Stimulated activated CD4-positive, alpha-beta T cell treated with anti-CD3 and anti-CD28 coated beads, Interleukin-15, amount 100 ng/mL, for 1 hour (primary cell): ENCODE measurements around the gene EPHB1.

ENCODE experiments used
- DNase-seq, 2 donors: peaks; one replicate each; pipeline ENCODE4 v3.0.0-alpha.2; 2020; ENCODE audit warnings: low read depth in 1 of 2, low spot score in 1 of 2

EPHB1 gene

GRCh38 chr3:134846911-134847317, 51.9 kb downstream of the EPHB1 start:
- DNase-seq = no peak

GRCh38 chr3:134847349-134847748, 52.3 kb downstream of the EPHB1 start:
- DNase-seq = no peak

GRCh38 chr3:134849561-134849960, 54.5 kb downstream of the EPHB1 start:
- no peak for DNase-seq

- DNase-seq = no peak
Measured at GRCh38 chr3:134850761-134851160, 55.7 kb downstream of the EPHB1 start.

GRCh38 chr3:134852132-134852531, 57.1 kb downstream of the EPHB1 start:
- DNase-seq = no peak

GRCh38 chr3:134852893-134853351, 57.9 kb downstream of the EPHB1 start:
- no peak for DNase-seq

- DNase-seq = no peak
Measured at GRCh38 chr3:134854254-134854653, 59.2 kb downstream of the EPHB1 start.

- DNase-seq = no peak
Measured at GRCh38 chr3:134857356-134857755, 62.3 kb downstream of the EPHB1 start.

- no peak for DNase-seq
Measured at GRCh38 chr3:134857776-134858362, 62.8 kb downstream of the EPHB1 start.

GRCh38 chr3:134858441-134859035, 63.5 kb downstream of the EPHB1 start:
- no peak for DNase-seq

- DNase-seq = no peak
Measured at GRCh38 chr3:134859341-134859740, 64.3 kb downstream of the EPHB1 start.

GRCh38 chr3:134860141-134860540, 65.1 kb downstream of the EPHB1 start:
- no peak for DNase-seq

GRCh38 chr3:134863915-134864314, 68.9 kb downstream of the EPHB1 start:
- DNase-seq = no peak

- DNase-seq = no peak
Measured at GRCh38 chr3:134864636-134865035, 69.6 kb downstream of the EPHB1 start.

GRCh38 chr3:134867277-134867676, 72.2 kb downstream of the EPHB1 start:
- no peak for DNase-seq

- DNase-seq = no peak
Measured at GRCh38 chr3:134869153-134869726, 74.2 kb downstream of the EPHB1 start.

GRCh38 chr3:134871818-134872217, 76.8 kb downstream of the EPHB1 start:
- DNase-seq = no peak

GRCh38 chr3:134872440-134873388, 77.7 kb downstream of the EPHB1 start:
- no peak for DNase-seq

GRCh38 chr3:134873789-134874188, 78.7 kb downstream of the EPHB1 start:
- DNase-seq = no peak

- no peak for DNase-seq
Measured at GRCh38 chr3:134874737-134875413, 79.8 kb downstream of the EPHB1 start.

GRCh38 chr3:134876836-134877235, 81.8 kb downstream of the EPHB1 start:
- no peak for DNase-seq
